CD4-positive, alpha-beta T cell (primary cell): ENCODE measurements around the gene HABP2. TPM values are rescaled to one million over a fixed set of nuclear protein-coding genes. Genes with fewer than 3 reads are reported as not detected.

ENCODE experiments used
- ATAC-seq: fragments of 200-7000 bp; cut with Tn5 transposase; one replicate; pipeline ENCODE4 v1.10.0; 2022; ENCODE audit warnings: mild to moderate bottlenecking; ENCODE audit not compliant: poor library complexity
- CTCF ChIA-PET: fragments of 350-600 bp; sonication (Branson Sonifier 250); formaldehyde crosslinking; loops from one replicate; lab custom pipeline; 2021; ENCODE audit warnings: antibody characterized with exemption, inconsistent platforms; lab: Charles Lee
- POLR2A ChIA-PET: fragments of 350-600 bp; sonication (Branson Sonifier 250); formaldehyde crosslinking; loops from one replicate; lab custom pipeline; 2021; ENCODE audit warnings: antibody characterized with exemption, inconsistent platforms; lab: Charles Lee
- DNase-seq, 14 experiments: peaks; one replicate each; pipeline ENCODE4 v3.0.0-alpha.2; 2013 to 2020; ENCODE audit warnings: mixed read lengths in 2 of 14
- H3K27ac ChIP-seq, 2 donors: one replicate each; pipeline versions ENCODE4 v1.5.1 to v1.7.0; 2013; ENCODE audit warnings: low read length in 2 of 2, low read depth in 1 of 2, mild to moderate bottlenecking in 1 of 2
- H3K27me3 ChIP-seq, 2 experiments: 1 replicate in 1 of 2; 2 replicates in 1 of 2; pipeline versions ENCODE4 v1.6.1 to v1.7.0; 2013; ENCODE audit warnings: low read length in 2 of 2, control low read depth in 1 of 2, mild to moderate bottlenecking in 1 of 2, moderate library complexity in 1 of 2; ENCODE audit not compliant: insufficient read depth in 2 of 2, control insufficient read depth in 1 of 2
- H3K36me3 ChIP-seq: one replicate; pipeline ENCODE4 v1.6.1; 2013; ENCODE audit warnings: low read length, control low read depth; ENCODE audit not compliant: insufficient read depth
- H3K4me1 ChIP-seq: one replicate; pipeline ENCODE4 v1.6.1; 2013; ENCODE audit warnings: low read length, control low read depth; ENCODE audit not compliant: insufficient read depth
- H3K4me3 ChIP-seq: one replicate; pipeline ENCODE4 v1.5.1; 2013; ENCODE audit warnings: mild to moderate bottlenecking, low read length, moderate library complexity
- H3K9me3 ChIP-seq, 2 experiments: 1 replicate in 1 of 2; 2 replicates in 1 of 2; pipeline versions ENCODE4 v1.6.1 to v1.7.0; 2013; ENCODE audit warnings: low read length in 2 of 2, mild to moderate bottlenecking in 2 of 2, control low read depth in 1 of 2, moderate library complexity in 1 of 2; ENCODE audit not compliant: control insufficient read depth in 1 of 2, insufficient read depth in 1 of 2
- H3K27ac Mint-ChIP-seq: one replicate; pipeline ENCODE4 v1.8.0; 2020; ENCODE audit warnings: mixed read lengths
- H3K27me3 Mint-ChIP-seq: one replicate; pipeline ENCODE4 v1.8.0; 2021; ENCODE audit warnings: mixed read lengths
- H3K36me3 Mint-ChIP-seq: one replicate; pipeline ENCODE4 v1.8.0; 2021; ENCODE audit warnings: low read depth, mixed read lengths
- H3K4me1 Mint-ChIP-seq: one replicate; pipeline ENCODE4 v1.8.0; 2021; ENCODE audit warnings: low read depth, mixed read lengths
- H3K4me3 Mint-ChIP-seq: one replicate; pipeline ENCODE4 v1.8.0; 2020; ENCODE audit warnings: mild to moderate bottlenecking, mixed read lengths
- H3K9me3 Mint-ChIP-seq: one replicate; pipeline ENCODE4 v1.8.0; 2020; ENCODE audit warnings: mixed read lengths
- intact Hi-C, 2 experiments: fragments of 100-400 bp; cut with DNase I in 1 of 2; cut with micrococcal nuclease in 1 of 2; formaldehyde crosslinking; loops; one replicate each; pipeline versions ENCODE4 v1.15.1 to v1.9.0; 2023 to 2025; cut with DNase I, micrococcal nuclease
- total RNA-seq, 174 experiments: library from RNA in 2 of 174; stranded (reverse) in 2 of 174; gene quantifications; one replicate each; pipeline ENCODE4 v1.2.3 and lab custom pipeline; 2021 to 2026
- TF ChIP-seq, protein P1 (sequence below): fragments of 200-600 bp; IDR thresholded peaks from one replicate; pipeline ENCODE4 v1.8.0; 2022; ENCODE audit warnings: antibody characterized with exemption, mild to moderate bottlenecking

The HABP2 gene
- total RNA-seq, 2 experiments from 2014 or later, result not detected

DNA sequence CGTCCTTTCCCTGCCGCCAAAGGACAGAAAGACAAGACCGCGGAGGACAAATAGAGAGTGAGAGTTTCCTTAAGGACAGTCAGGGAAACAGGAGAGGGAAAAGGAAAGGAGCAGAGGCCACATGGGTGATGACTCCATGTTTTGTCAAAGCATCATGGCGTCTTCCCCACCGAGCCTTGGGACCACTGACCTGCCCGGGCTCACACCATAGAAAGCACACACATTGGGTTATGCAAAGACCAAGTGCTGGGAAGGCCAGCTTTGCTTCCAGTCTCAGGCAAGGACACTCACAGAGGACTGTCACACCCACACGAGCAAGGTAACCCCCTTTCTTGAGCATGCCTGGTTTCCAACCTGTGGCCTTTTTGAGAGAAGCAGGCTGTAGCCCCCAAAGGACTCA, 23.3 kb upstream of the HABP2 start:
- ATAC-seq, result no peak

DNA sequence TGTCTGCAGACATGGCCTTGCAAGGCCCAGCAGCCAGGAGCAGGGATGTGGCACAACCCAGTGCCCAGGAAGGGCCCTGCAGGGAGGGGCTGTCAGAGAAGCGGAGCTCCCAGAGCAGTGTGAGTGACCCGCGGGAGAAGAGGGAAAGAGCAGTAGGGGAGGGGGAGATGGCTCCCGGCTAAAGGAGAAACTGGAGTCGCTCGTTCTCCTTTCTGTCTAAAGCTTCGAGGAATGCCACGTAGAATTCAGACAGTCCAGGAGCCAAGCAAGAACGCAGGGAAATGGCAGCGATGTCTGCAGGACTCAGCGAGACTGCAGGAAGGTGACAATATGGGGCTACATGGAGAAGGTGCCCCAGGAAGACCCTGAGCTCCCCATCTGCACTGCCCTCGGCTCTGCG, 22.4 kb upstream of the HABP2 start:
- Mint-ChIP-seq H3K9me3 (no peaks in the 10 kb centered on the region), H3K4me1 (no peaks in the 10 kb centered on the region), H3K27ac (no peak overlapping the region), H3K36me3 (no peaks in the 10 kb centered on the region), H3K27me3 (peaks cover 21% of the 10 kb centered on the region), H3K4me3 (no peak overlapping the region)
- POLR2A ChIA-PET, result no interaction called here
- DNase-seq, result no peak
- CTCF ChIA-PET, result no interaction called here
- TF ChIP-seq, protein P1, sequence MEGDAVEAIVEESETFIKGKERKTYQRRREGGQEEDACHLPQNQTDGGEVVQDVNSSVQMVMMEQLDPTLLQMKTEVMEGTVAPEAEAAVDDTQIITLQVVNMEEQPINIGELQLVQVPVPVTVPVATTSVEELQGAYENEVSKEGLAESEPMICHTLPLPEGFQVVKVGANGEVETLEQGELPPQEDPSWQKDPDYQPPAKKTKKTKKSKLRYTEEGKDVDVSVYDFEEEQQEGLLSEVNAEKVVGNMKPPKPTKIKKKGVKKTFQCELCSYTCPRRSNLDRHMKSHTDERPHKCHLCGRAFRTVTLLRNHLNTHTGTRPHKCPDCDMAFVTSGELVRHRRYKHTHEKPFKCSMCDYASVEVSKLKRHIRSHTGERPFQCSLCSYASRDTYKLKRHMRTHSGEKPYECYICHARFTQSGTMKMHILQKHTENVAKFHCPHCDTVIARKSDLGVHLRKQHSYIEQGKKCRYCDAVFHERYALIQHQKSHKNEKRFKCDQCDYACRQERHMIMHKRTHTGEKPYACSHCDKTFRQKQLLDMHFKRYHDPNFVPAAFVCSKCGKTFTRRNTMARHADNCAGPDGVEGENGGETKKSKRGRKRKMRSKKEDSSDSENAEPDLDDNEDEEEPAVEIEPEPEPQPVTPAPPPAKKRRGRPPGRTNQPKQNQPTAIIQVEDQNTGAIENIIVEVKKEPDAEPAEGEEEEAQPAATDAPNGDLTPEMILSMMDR, result no peak
- no peak overlapping the region for H3K27ac ChIP-seq
- H3K27me3 ChIP-seq, result peaks cover 0 to 2% of the 10 kb centered on the region in 2 experiments
- H3K4me1 ChIP-seq, result no peaks in the 10 kb centered on the region
- H3K36me3 ChIP-seq, result no peaks in the 10 kb centered on the region
- intact Hi-C loops, result no loop called here
- ATAC-seq, result no peak
- peaks cover 0 to 8% of the 10 kb centered on the region in 2 experiments for H3K9me3 ChIP-seq
- no peak overlapping the region for H3K4me3 ChIP-seq

More for the DNA sequence above, 23.3 kb upstream of the HABP2 start:
- no peak overlapping the region for H3K4me3 Mint-ChIP-seq
- H3K27me3 ChIP-seq, result no peaks in the 10 kb centered on the region
- no peaks in the 10 kb centered on the region for H3K4me1 Mint-ChIP-seq
- no peak overlapping the region for H3K27ac Mint-ChIP-seq
- ChIA-PET CTCF (no interaction called here), POLR2A (no interaction called here)
- TF ChIP-seq, protein P1, result no peak
- no peak for DNase-seq
- H3K9me3 Mint-ChIP-seq, result no peaks in the 10 kb centered on the region
- no peaks in the 10 kb centered on the region for H3K36me3 Mint-ChIP-seq
- peaks cover 0 to 8% of the 10 kb centered on the region in 2 experiments for H3K9me3 ChIP-seq
- H3K36me3 ChIP-seq, result no peaks in the 10 kb centered on the region
- H3K4me3 ChIP-seq, result no peak overlapping the region
- H3K27me3 Mint-ChIP-seq, result peaks cover 18% of the 10 kb centered on the region
- intact Hi-C loops, result no loop called here
- no peak overlapping the region for H3K27ac ChIP-seq
- no peaks in the 10 kb centered on the region for H3K4me1 ChIP-seq

DNA sequence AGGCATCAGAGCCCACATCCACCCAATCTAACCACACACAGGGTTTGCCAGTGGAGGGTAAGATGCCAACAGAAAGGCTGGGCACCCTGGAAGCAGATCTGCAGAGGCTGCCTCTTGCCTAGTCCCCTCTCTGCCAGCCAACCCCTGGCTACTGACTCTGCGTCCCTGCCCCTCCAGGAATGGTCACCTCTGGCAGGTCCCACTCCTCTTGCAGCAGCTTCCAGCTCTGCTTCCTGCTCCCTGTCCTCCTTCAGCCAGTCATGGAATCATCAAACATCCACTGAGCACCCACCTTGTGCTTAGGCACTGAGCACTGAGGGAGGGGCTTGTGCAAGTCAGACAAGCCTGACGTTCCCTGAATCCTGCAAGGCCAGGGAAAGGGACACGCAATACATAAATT, 20.1 kb upstream of the HABP2 start:
- H3K27me3 Mint-ChIP-seq, result peaks cover 25% of the 10 kb centered on the region
- TF ChIP-seq, protein P1, result no peak

More for the DNA sequence above, 20.1 kb upstream of the HABP2 start:
- Histone ChIP-seq H3K9me3 (peaks cover 0 to 8% of the 10 kb centered on the region in 2 experiments), H3K4me3 (no peak overlapping the region), H3K27me3 (peaks cover 0 to 2% of the 10 kb centered on the region in 2 experiments), H3K4me1 (no peaks in the 10 kb centered on the region), H3K36me3 (no peaks in the 10 kb centered on the region), H3K27ac (no peak overlapping the region)
- no peak for ATAC-seq
- Mint-ChIP-seq H3K9me3 (no peaks in the 10 kb centered on the region), H3K4me3 (no peak overlapping the region), H3K4me1 (no peaks in the 10 kb centered on the region), H3K27ac (no peak overlapping the region), H3K36me3 (no peaks in the 10 kb centered on the region)
- no peak for DNase-seq
- CTCF ChIA-PET, result no interaction called here
- POLR2A ChIA-PET, result no interaction called here
- intact Hi-C loops, result no loop called here
